ENCODE results near the gene DCTN5.
"Not testable (repeated sequence)": the region's sequence is repeated elsewhere in the genome, so short reads cannot be mapped to it uniquely, and the experiment has no call there.

DNA sequence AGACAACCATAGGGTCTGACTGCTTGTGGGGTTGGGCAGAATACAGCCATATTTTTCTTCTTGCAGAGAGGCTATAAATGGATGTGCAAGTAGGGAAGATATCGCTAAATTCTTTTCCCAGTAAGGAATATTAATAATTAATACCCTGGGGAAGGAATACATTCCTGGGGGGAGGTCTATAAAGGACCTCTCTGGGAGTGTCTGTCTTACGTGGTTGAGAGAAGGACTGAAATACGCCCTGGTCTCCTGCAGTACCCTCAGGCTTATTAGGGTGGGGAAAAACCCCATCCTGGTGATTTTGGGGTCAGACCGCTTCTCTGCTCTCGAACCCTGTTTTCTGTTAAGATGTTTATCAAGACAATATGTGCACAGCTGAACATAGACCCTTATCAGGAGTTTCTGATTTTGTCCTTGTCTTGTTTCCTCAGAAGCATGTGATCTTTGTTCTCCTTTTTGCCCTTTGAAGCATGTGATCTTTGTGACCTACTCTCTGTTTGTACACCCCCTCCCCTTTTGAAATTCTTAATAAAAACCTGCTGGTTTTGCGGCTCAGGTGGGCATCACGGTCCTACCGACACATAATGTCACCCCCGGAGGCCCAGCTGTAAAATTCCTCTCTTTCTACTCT is 81.5 kb downstream of the DCTN5 start:
- TF ChIP-seq, protein P1, sequence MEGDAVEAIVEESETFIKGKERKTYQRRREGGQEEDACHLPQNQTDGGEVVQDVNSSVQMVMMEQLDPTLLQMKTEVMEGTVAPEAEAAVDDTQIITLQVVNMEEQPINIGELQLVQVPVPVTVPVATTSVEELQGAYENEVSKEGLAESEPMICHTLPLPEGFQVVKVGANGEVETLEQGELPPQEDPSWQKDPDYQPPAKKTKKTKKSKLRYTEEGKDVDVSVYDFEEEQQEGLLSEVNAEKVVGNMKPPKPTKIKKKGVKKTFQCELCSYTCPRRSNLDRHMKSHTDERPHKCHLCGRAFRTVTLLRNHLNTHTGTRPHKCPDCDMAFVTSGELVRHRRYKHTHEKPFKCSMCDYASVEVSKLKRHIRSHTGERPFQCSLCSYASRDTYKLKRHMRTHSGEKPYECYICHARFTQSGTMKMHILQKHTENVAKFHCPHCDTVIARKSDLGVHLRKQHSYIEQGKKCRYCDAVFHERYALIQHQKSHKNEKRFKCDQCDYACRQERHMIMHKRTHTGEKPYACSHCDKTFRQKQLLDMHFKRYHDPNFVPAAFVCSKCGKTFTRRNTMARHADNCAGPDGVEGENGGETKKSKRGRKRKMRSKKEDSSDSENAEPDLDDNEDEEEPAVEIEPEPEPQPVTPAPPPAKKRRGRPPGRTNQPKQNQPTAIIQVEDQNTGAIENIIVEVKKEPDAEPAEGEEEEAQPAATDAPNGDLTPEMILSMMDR (IDR thresholded peaks at IDR 0.05), result not testable (repeated sequence)
- TF ChIP-seq POLR2A (IDR thresholded peaks at IDR 0.05), result not testable (repeated sequence)
